ENCODE data around the gene HSP90AB1.

DNA sequence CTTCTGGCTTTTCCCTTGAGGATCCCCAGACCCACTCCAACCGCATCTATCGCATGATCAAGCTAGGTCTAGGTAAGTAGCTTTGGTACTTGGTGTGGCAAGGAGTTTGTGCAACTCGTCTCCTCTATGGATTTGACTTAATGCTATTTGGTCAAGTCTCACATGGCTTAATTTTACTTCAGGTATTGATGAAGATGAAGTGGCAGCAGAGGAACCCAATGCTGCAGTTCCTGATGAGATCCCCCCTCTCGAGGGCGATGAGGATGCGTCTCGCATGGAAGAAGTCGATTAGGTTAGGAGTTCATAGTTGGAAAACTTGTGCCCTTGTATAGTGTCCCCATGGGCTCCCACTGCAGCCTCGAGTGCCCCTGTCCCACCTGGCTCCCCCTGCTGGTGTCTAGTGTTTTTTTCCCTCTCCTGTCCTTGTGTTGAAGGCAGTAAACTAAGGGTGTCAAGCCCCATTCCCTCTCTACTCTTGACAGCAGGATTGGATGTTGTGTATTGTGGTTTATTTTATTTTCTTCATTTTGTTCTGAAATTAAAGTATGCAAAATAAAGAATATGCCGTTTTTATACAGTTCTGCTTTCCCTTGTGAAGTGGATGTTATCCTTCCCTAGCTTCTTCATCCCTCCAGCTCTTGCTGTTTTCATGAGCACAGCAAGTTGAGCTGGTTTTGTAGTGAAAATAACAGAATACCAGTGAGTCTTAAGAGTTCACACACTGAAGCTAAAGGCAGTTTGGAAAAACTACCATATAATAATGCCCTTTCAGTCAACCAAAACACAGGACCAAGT is 6.6 kb downstream of the HSP90AB1 start:
- TF ChIP-seq, protein P1, sequence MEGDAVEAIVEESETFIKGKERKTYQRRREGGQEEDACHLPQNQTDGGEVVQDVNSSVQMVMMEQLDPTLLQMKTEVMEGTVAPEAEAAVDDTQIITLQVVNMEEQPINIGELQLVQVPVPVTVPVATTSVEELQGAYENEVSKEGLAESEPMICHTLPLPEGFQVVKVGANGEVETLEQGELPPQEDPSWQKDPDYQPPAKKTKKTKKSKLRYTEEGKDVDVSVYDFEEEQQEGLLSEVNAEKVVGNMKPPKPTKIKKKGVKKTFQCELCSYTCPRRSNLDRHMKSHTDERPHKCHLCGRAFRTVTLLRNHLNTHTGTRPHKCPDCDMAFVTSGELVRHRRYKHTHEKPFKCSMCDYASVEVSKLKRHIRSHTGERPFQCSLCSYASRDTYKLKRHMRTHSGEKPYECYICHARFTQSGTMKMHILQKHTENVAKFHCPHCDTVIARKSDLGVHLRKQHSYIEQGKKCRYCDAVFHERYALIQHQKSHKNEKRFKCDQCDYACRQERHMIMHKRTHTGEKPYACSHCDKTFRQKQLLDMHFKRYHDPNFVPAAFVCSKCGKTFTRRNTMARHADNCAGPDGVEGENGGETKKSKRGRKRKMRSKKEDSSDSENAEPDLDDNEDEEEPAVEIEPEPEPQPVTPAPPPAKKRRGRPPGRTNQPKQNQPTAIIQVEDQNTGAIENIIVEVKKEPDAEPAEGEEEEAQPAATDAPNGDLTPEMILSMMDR (IDR thresholded peaks at IDR 0.05; ENCODE audit: low read depth, low read length, poor library complexity, severe bottlenecking), result peak; percentile 69
- no peak for TF ChIP-seq EZH2phosphoT487 (IDR thresholded peaks at IDR 0.05; ENCODE audit: borderline replicate concordance, low read length)
